HG02840 (cell line): ENCODE measurements around the gene OBSCN.

Source experiments
- ATAC-seq: cut with Tn5 transposase; IDR thresholded peaks from one replicate; pipeline ENCODE4 v1.9.1; 2021; ENCODE audit warnings: mild to moderate bottlenecking, moderate library complexity, moderate number of reproducible peaks; ENCODE audit not compliant: unreplicated experiment, low FRiP score

Gene OBSCN

GRCh38 chr1:228371741-228372182 lies 163.9 kb downstream of the OBSCN start:
- no peak for ATAC-seq

- no peak for ATAC-seq
Measured at GRCh38 chr1:228372183-228373003, 164.5 kb downstream of the OBSCN start.

GRCh38 chr1:228373004-228373680 lies 165.3 kb downstream of the OBSCN start:
- ATAC-seq: no peak

- ATAC-seq: no peak
Measured at GRCh38 chr1:228373681-228374571, 166.1 kb downstream of the OBSCN start.

- no peak for ATAC-seq
Measured at GRCh38 chr1:228374711-228375577, 167.1 kb downstream of the OBSCN start.

- no peak for ATAC-seq
Measured at GRCh38 chr1:228375578-228376261, 167.9 kb downstream of the OBSCN start.

GRCh38 chr1:228376262-228376628 lies 168.4 kb downstream of the OBSCN start:
- no peak for ATAC-seq

- no peak for ATAC-seq
Measured at GRCh38 chr1:228376651-228377631, 169.1 kb downstream of the OBSCN start.

GRCh38 chr1:228377664-228378089 lies 169.8 kb downstream of the OBSCN start:
- ATAC-seq: no peak

- ATAC-seq: no peak
Measured at GRCh38 chr1:228378090-228378872, 170.4 kb downstream of the OBSCN start.

- no peak for ATAC-seq
Measured at GRCh38 chr1:228378873-228379460, 171.1 kb downstream of the OBSCN start.

- no peak for ATAC-seq
Measured at GRCh38 chr1:228379666-228380065, 171.8 kb downstream of the OBSCN start.

GRCh38 chr1:228381356-228381755 lies 173.5 kb downstream of the OBSCN start:
- ATAC-seq: no peak

GRCh38 chr1:228383773-228384172 lies 175.9 kb downstream of the OBSCN start:
- no peak for ATAC-seq

GRCh38 chr1:228385232-228385631 lies 177.4 kb downstream of the OBSCN start:
- ATAC-seq: no peak

- ATAC-seq: no peak
Measured at GRCh38 chr1:228387321-228387720, 179.5 kb downstream of the OBSCN start.

- ATAC-seq: no peak
Measured at GRCh38 chr1:228390649-228391048, 182.8 kb downstream of the OBSCN start.
